Natural killer cell treated with Interleukin-12 subunit alpha and Interleukin-12 subunit beta and Interleukin-15 and Interleukin-18, amount 100 ng/mL, for 72 hours (primary cell): ENCODE data around the gene AUTS2. TPM values are rescaled to one million over a fixed set of nuclear protein-coding genes. Genes with fewer than 3 reads are reported as not detected.
"Not testable (repeated sequence)": the region's sequence is repeated elsewhere in the genome, so short reads cannot be mapped to it uniquely, and the experiment has no call there.

Experiments
- ATAC-seq, 2 donors: fragments of 150-1000 bp; cut with Tn5 transposase in 1 of 2; sonication (Bioruptor Pico), chemical (Tn5 transposase) in 1 of 2; 2 replicates each; pipeline ENCODE4 v1.10.0; 2021
- DNase-seq: peaks from one replicate; pipeline ENCODE4 v3.0.0; 2022; ENCODE audit warnings: low spot score
- H3K27ac Mint-ChIP-seq, 2 donors: 1 replicate in 1 of 2; 2 replicates in 1 of 2; pipeline ENCODE4 v1.8.0; 2022; ENCODE audit warnings: mixed read lengths in 2 of 2, mild to moderate bottlenecking in 1 of 2, moderate library complexity in 1 of 2
- H3K27me3 Mint-ChIP-seq, 2 donors: 1 replicate in 1 of 2; 2 replicates in 1 of 2; pipeline ENCODE4 v1.8.0; 2022; ENCODE audit warnings: mixed read lengths in 2 of 2
- H3K36me3 Mint-ChIP-seq: one replicate; pipeline ENCODE4 v1.8.0; 2022; ENCODE audit warnings: mixed read lengths
- H3K4me1 Mint-ChIP-seq, 2 donors: 1 replicate in 1 of 2; 2 replicates in 1 of 2; pipeline ENCODE4 v1.8.0; 2022; ENCODE audit warnings: low read depth in 2 of 2, mixed read lengths in 2 of 2, mild to moderate bottlenecking in 1 of 2
- H3K4me3 Mint-ChIP-seq: one replicate; pipeline ENCODE4 v1.8.0; 2022; ENCODE audit warnings: mixed read lengths
- H3K9me3 Mint-ChIP-seq: 2 replicates; pipeline ENCODE4 v1.8.0; 2022; ENCODE audit warnings: mixed read lengths
- total RNA-seq, 2 donors: library from RNA; stranded (reverse); gene quantifications; one replicate each; pipeline ENCODE4 v1.2.3, GENCODE V29; 2022

AUTS2 gene
- total RNA-seq, 2 donors from 2014 or later: 14.3 to 43.0 TPM

DNA sequence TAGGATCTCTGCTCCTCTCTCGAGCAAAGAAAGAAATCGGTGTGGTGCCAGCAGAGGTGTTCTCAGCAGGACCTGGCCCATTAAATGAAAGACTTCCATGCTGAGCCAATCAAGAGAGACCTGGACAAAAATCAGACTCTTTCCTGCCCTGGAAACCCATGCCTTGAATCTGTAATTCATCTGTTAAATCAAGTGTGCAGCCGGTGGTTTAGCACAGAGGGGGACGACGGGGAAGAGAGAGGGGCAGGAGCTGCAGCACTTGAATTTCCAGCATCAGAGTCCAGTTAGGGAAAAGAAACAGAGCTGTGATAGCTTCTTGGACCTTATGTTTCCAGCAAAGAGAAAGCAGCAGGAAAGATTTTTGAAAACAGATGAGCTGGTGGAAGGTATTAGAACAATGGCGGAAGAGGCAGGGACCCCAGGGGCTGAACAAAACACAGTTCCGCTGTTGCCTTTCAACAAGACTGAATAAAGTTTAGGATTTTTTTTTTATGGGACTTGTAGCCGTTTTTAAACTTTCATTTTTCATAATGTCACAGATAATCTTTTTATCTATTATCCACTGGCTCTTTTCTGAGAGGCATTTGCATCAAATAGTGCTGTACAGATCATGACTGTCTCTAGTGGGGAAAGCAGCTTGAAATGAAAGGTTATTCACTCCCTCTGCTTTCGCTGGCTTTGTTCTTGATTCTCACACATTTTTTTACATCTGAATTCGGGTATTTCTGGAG lies 990.1 kb downstream of the AUTS2 start:
- Mint-ChIP-seq H3K27ac (no peak overlapping the region), H3K36me3 (no peaks in the 10 kb centered on the region), H3K9me3 (no peaks in the 10 kb centered on the region), H3K4me3 (no peak overlapping the region), H3K4me1 (peaks cover 10 to 13% of the 10 kb centered on the region in 2 donors), H3K27me3 (no peaks in the 10 kb centered on the region)
- no peak for DNase-seq
- no peak for ATAC-seq

DNA sequence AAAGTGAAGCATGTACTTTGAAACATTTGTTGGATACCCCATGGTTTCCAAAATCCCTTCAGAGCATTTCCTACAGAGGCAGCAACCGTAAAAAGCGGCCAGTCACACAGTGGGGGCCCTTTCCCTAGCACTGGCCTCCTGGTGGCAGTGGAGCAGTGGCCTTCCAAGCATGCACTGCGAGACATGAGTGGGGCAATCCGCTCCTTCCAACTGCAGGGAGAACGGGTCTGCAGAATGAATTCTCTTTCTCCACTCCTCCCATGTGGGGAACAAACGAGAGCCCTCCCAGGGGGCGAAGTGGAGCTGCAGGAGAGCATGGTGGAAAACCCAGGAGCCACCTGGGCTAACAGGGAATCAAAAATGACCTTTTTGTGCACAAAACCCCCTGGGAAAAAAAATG lies 990.7 kb downstream of the AUTS2 start:
- DNase-seq (no peak), ATAC-seq (no peak)
- H3K27ac Mint-ChIP-seq: no peak overlapping the region
- no peaks in the 10 kb centered on the region for H3K27me3 Mint-ChIP-seq
- peaks cover 10 to 13% of the 10 kb centered on the region in 2 donors for H3K4me1 Mint-ChIP-seq
- no peaks in the 10 kb centered on the region for H3K9me3 Mint-ChIP-seq
- H3K4me3 Mint-ChIP-seq: no peak overlapping the region
- no peaks in the 10 kb centered on the region for H3K36me3 Mint-ChIP-seq

DNA sequence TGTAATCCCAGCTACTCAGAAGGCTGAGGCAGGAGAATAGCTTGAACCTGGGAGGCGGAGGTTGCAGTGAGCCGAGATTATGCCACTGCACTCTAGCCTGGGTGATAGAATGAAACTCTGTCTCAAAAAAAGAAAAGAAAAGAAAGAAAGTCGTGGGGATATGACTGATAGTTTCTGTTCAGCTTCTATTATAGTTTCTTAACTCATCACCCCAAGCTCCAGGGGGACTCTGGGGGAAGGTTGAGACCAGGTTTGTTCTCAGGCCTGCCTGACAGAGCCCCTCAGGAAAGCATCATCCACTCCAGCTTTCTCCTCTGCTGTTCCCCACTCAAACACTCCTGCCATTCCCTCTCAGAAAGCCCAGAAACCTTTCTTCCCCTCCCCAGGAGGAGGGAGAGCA lies 991.3 kb downstream of the AUTS2 start:
- ATAC-seq (no peak), DNase-seq (no peak)
- peaks cover 10 to 15% of the 10 kb centered on the region in 2 donors for H3K4me1 Mint-ChIP-seq
- no peaks in the 10 kb centered on the region for H3K36me3 Mint-ChIP-seq
- peaks cover 0 to 4% of the 10 kb centered on the region in 2 donors for H3K27me3 Mint-ChIP-seq
- no peak overlapping the region for H3K27ac Mint-ChIP-seq
- no peak overlapping the region for H3K4me3 Mint-ChIP-seq
- no peaks in the 10 kb centered on the region for H3K9me3 Mint-ChIP-seq

GRCh38 chr7:70590126-70590854 lies 992.0 kb downstream of the AUTS2 start:
- Mint-ChIP-seq H3K36me3 (no peaks in the 10 kb centered on the region), H3K9me3 (no peaks in the 10 kb centered on the region), H3K27me3 (peaks cover 1 to 5% of the 10 kb centered on the region in 2 donors), H3K4me1 (peaks cover 10 to 16% of the 10 kb centered on the region in 2 donors), H3K27ac (no peak overlapping the region), H3K4me3 (no peak overlapping the region)
- DNase-seq (no peak), ATAC-seq (no peak)

DNA sequence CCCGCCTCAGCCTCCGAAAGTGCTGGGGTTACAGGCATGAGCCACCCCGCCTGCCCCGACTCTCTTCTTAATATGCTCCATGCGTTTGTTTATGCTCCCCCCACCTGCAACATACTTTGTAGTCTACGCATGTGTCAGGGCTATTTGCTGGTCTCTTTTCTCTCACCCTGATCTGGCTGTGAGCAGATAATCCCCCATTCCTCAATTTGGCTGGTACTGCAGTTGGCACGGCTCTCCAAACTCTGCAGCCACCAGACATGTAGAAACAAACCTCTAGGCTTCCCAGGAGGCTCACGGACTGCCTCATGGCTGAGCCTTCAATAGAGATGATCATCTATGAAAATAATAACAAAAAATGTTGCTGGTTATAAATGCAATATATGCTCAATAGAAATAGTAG lies 993.4 kb downstream of the AUTS2 start:
- Mint-ChIP-seq H3K4me3 (no peak overlapping the region), H3K27me3 (peaks cover 8 to 11% of the 10 kb centered on the region in 2 donors), H3K36me3 (no peaks in the 10 kb centered on the region), H3K4me1 (peaks cover 14 to 18% of the 10 kb centered on the region in 2 donors), H3K27ac (no peak overlapping the region), H3K9me3 (no peaks in the 10 kb centered on the region)
- DNase-seq (no peak), ATAC-seq (no peak)

DNA sequence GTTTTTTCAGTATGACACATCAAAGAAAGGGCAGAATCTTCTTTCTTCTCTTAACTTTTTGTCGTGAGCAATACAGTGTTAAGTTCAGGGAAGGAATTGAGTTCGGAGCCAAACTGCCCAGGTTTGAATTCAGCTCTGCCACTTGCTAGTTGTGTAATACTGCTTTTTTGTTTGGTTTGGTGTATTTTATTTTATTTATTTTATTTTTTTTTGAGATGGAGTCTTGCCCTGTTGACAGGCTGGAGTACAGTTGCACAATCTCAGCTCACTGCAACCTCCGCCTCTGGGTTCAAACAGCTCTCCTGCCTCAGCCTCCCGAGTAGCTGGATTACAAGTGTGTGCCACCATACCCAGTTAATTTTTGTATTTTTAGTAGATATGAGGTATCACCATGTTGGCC lies 993.9 kb downstream of the AUTS2 start:
- peaks cover 14 to 17% of the 10 kb centered on the region in 2 donors for H3K4me1 Mint-ChIP-seq
- no peak for DNase-seq
- H3K4me3 Mint-ChIP-seq: no peak overlapping the region
- no peak overlapping the region for H3K27ac Mint-ChIP-seq
- no peaks in the 10 kb centered on the region for H3K9me3 Mint-ChIP-seq
- H3K36me3 Mint-ChIP-seq: no peaks in the 10 kb centered on the region
- peaks cover 13 to 14% of the 10 kb centered on the region in 2 donors for H3K27me3 Mint-ChIP-seq
- no peak for ATAC-seq

GRCh38 chr7:70594170-70594569 lies 995.9 kb downstream of the AUTS2 start:
- ATAC-seq (no peak), DNase-seq (no peak)
- Mint-ChIP-seq H3K36me3 (no peaks in the 10 kb centered on the region), H3K4me3 (peak overlapping the region; percentile 9), H3K4me1 (peaks cover 5 to 7% of the 10 kb centered on the region in 2 donors), H3K9me3 (no peaks in the 10 kb centered on the region), H3K27me3 (peaks cover 31 to 33% of the 10 kb centered on the region in 2 donors), H3K27ac (no peak overlapping the region)

GRCh38 chr7:70594885-70595284 lies 996.6 kb downstream of the AUTS2 start:
- not testable (repeated sequence) for ATAC-seq, H3K27ac Mint-ChIP-seq

DNA sequence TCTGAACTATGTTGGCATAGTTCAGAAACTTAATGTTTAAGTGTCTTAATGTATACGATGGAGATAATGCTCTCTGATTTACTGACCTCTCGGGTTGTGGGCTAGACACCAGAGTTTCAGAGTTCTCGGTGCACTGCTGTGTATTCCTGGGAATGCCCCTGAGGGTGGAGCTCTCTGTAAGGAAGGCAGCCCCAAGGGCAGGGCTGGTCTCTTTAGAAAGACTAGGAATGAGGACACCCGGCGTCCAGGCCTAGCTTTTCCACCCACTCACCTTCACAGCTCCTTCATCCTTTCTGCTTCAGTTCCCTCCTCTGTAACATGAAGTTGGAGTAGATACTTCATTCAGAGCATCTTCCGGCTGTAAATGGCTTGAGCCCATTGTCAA lies 997.1 kb downstream of the AUTS2 start:
- peaks cover 7 to 8% of the 10 kb centered on the region in 2 donors for H3K4me1 Mint-ChIP-seq
- DNase-seq (no peak), ATAC-seq (no peak)
- H3K9me3 Mint-ChIP-seq: no peaks in the 10 kb centered on the region
- peaks cover 34 to 38% of the 10 kb centered on the region in 2 donors for H3K27me3 Mint-ChIP-seq
- H3K27ac Mint-ChIP-seq: no peak overlapping the region
- peak overlapping the region; percentile 78 for H3K4me3 Mint-ChIP-seq
- no peaks in the 10 kb centered on the region for H3K36me3 Mint-ChIP-seq

More at GRCh38 chr7:70594885-70595284, 996.6 kb downstream of the AUTS2 start:
- not testable (repeated sequence) for DNase-seq, H3K9me3 Mint-ChIP-seq, H3K4me1 Mint-ChIP-seq, H3K36me3 Mint-ChIP-seq
- Mint-ChIP-seq H3K27me3 (peaks cover 34 to 38% of the 10 kb centered on the region in 2 donors), H3K4me3 (peak overlapping the region; percentile 9)

DNA sequence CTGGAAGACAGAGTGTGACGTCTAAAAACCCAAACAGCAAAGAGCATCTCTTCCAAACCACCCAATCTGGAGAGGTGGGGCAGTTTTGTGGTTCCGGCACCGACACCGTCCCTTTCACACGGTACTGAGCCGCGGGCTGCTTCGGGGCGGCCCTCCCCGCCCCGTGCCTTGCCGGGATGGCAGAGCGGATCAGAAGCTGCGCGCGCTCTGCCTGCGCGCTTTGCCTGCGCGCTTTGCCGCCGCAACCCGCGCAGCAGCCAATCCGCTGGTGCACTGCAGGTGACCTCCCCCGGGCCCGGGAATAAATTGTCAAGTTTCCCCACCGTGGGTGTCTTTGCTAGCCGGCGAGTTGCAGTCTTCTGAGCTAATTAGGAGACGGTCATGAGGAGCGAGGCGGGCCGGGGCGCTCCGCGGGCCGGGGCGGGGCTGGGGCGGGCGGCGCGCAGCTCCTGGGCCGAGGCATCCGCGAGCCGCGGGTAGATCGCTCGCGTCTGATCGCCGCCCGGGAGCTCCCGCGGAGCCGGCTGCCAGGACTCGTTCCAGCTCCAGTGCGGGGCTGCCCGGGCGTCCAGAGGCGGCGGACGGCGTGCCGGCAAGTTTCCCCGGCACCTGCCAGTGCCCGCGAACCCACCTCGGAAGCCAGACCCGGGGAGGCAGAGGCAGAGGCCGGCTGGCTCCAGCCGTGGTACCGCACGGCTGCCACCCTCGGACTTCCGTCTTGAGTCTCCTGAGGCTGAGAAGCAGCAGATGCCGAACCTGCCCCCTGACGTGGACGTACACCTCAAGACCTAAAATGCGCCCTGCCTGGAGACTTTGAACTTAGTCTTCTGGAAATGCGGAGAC lies 997.7 kb downstream of the AUTS2 start:
- peaks cover 8 to 10% of the 10 kb centered on the region in 2 donors for H3K4me1 Mint-ChIP-seq
- no peaks in the 10 kb centered on the region for H3K9me3 Mint-ChIP-seq
- DNase-seq (no peak), ATAC-seq (peak; percentile 74 to 81)
- H3K27me3 Mint-ChIP-seq: peaks cover 37 to 38% of the 10 kb centered on the region in 2 donors
- H3K27ac Mint-ChIP-seq: no peak overlapping the region
- peak overlapping the region; percentile 78 for H3K4me3 Mint-ChIP-seq
- H3K36me3 Mint-ChIP-seq: peaks cover 4% of the 10 kb centered on the region

DNA sequence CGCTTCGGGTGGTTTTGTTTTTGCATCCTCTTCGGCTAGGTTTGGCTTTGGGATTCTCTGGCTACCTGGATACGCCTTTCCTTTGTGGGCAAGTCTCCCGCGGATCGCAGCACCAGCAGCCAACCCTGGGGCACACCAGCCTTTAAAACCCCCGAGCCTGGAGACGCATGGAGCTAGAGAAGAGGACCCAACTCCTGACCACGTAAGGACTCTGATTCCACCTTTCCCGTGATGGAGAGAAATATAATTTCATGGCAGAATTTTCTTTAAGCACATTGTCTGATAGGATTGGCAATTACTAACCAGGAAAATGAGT lies 998.3 kb downstream of the AUTS2 start:
- H3K27me3 Mint-ChIP-seq: peaks cover 38 to 40% of the 10 kb centered on the region in 2 donors
- peak overlapping the region; percentile 61 for H3K4me3 Mint-ChIP-seq
- H3K9me3 Mint-ChIP-seq: peaks cover 4% of the 10 kb centered on the region

GRCh38 chr7:70597066-70597465 lies 998.8 kb downstream of the AUTS2 start:
- ATAC-seq: no peak
- peaks cover 4% of the 10 kb centered on the region for H3K9me3 Mint-ChIP-seq
- no peak for DNase-seq
- H3K27ac Mint-ChIP-seq: no peak overlapping the region
- H3K4me1 Mint-ChIP-seq: peaks cover 8 to 13% of the 10 kb centered on the region in 2 donors
- peaks cover 38 to 40% of the 10 kb centered on the region in 2 donors for H3K27me3 Mint-ChIP-seq
- H3K4me3 Mint-ChIP-seq: no peak overlapping the region
- H3K36me3 Mint-ChIP-seq: peaks cover 8% of the 10 kb centered on the region

More for the DNA sequence above, 998.3 kb downstream of the AUTS2 start:
- ATAC-seq (no peak), DNase-seq (no peak)
- peaks cover 8% of the 10 kb centered on the region for H3K36me3 Mint-ChIP-seq
- H3K4me1 Mint-ChIP-seq: peaks cover 8 to 13% of the 10 kb centered on the region in 2 donors
- no peak overlapping the region for H3K27ac Mint-ChIP-seq

- Mint-ChIP-seq H3K4me3 (no peak overlapping the region), H3K27me3 (peaks cover 38 to 40% of the 10 kb centered on the region in 2 donors), H3K36me3 (peaks cover 8% of the 10 kb centered on the region), H3K27ac (no peak overlapping the region), H3K4me1 (peaks cover 8 to 13% of the 10 kb centered on the region in 2 donors), H3K9me3 (peaks cover 4% of the 10 kb centered on the region)
- ATAC-seq (no peak), DNase-seq (no peak)
Measured at GRCh38 chr7:70598976-70599375, 1000.7 kb downstream of the AUTS2 start.
